Kasumi-1 (cell line): Measurements from ENCODE around the gene HEXIM2.
A peak's percentile ranks its signal among the peaks of the same experiment; 100 is the strongest.

Experiments used
- DNase-seq, 2 experiments: peaks; one replicate each; lab custom pipeline; 2025; lab: John Stamatoyannopoulos, UW

HEXIM2 gene

DNA sequence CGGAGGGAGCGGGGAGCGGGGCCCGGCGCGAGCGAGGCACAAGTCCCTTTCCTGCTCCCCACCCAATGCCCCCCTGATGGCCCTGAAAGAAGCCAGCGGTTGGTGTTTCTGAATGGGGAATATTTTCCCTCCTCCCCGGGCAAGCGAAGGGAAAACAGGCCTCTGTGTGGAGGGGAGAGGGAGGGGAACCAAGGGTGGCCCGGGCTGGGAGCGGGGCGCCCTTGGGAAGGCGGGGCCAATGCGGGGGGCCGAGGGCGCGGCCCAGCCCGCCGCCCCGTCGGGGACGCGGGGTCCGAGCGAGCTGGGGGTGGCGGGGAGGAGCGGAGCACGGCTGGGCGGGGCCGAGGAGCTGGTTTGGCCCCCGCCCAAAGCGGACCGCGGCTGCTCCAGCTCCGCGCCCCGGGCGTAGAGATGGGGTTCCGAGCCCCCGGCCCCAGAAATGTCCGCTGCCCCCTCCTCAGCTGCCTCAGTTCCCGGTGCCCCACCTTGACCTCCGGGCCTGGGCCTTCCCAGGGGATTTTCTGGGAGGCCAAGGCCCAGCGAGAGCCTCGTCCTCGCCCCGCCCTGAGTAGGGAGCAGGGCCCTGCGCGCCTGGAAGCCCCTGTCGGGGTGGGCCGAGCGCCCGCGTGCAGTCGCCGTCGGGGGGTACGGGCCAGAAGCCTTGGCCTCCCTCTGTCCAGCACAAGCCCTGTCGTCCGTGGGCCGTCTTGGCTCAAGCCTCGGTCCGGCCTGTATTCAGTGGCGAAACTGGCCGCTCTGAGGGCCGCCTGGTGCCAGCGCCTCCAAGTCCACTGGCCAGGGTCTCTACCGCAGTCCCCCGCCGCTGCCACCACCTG lies 17.3 kb upstream of the HEXIM2 start:
- DNase-seq, result no peak

DNA sequence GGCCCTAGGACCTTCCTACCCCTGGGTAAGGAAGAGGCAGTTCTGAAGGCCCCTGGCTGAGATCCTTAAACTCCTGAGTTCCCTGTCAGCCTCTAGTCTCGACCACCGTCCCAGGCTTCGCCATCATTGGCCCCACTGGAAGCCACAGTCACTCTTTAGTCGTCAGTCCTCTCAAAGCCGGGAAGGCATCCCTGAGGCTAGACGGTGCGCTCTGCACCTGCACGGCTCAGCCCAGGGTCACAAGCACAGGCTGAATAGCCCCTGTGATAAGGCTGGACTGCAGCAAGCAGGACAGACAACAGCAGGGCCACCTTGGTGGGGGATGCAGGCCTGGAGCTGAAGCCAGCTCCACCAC lies 16.7 kb upstream of the HEXIM2 start:
- no peak for DNase-seq

DNA sequence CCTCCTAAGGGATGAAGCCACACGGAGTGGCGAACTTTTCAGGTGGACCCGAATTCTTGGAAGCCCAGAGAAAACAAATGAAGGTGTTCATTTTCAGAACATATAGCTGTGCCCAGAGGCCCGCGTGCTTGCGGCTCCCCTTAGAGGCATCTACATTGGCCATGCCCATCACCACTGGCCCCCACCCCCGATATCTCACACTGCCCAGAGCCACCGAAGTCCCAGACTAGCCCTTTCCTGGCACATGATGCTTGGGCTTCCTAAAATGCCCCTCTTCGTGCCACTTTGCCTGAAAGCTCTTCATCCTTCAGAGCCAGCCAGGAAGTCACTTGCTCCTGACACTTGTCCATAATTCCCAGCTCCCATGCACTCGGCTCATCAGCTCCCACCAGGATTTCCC lies 15.5 kb upstream of the HEXIM2 start:
- no peak for DNase-seq

GRCh38 chr17:45146592-45146889 lies 15.1 kb upstream of the HEXIM2 start:
- DNase-seq, result no peak

DNA sequence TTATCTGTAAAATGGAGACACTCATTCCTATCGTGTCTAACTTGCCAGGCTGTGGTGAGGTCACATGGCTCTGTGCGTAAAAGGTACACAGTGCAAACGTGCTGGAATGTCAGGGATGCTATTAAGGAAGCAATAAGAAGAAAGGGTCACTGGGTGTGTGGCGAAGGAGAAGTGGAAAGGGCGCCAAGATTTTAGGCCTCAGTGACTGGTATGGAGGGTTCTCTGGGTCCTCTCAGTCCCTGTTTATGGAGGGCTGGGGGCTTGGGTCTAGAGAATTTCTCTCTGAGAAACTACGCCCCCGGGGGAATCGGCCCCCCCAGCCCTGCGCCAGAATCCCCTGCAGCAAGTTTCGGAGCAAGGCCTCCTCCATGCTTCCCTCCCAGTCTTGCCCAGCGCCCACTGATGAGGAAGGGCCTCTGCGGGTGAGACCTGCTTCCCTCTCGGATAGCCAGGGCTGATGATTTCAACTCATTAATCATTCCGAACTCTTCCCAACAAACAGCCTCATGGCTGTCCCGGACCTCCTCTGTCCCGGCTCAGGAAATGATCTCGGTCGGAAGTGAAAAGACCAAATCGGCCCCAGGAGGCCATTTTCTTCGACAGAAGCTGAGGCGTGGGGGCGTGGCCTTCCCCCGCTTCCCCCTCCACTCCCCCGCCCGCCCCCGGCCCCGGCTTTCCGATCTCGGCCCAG lies 14.6 kb upstream of the HEXIM2 start:
- peak; percentile 83 to 93 for DNase-seq

GRCh38 chr17:45147581-45148182 lies 14.0 kb upstream of the HEXIM2 start:
- DNase-seq, result peak; percentile 92 to 96

GRCh38 chr17:45148183-45149036 lies 13.3 kb upstream of the HEXIM2 start, which contains the start of gene HEXIM1:
Gene HEXIM1 (plus strand): TSS chr17:45148475. CDS start chr17:45149191, 716 bp downstream.
- DNase-seq, result peak; percentile 99 to 100

GRCh38 chr17:45149037-45149668 lies 12.5 kb upstream of the HEXIM2 start:
- DNase-seq, result peak; percentile 87

DNA sequence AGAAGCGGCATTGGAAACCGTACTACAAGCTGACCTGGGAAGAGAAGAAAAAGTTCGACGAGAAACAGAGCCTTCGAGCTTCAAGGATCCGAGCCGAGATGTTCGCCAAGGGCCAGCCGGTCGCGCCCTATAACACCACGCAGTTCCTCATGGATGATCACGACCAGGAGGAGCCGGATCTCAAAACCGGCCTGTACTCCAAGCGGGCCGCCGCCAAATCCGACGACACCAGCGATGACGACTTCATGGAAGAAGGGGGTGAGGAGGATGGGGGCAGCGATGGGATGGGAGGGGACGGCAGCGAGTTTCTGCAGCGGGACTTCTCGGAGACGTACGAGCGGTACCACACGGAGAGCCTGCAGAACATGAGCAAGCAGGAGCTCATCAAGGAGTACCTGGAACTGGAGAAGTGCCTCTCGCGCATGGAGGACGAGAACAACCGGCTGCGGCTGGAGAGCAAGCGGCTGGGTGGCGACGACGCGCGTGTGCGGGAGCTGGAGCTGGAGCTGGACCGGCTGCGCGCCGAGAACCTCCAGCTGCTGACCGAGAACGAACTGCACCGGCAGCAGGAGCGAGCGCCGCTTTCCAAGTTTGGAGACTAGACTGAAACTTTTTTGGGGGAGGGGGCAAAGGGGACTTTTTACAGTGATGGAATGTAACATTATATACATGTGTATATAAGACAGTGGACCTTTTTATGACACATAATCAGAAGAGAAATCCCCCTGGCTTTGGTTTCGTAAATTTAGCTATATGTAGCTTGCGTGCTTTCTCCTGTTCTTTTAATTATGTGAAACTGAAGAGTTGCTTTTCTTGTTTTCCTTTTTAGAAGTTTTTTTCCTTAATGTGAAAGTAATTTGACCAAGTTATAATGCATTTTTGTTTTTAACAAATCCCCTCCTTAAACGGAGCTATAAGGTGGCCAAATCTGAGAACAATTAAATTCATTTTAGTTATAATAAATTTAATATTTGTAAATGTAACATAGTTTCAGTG lies 11.7 kb upstream of the HEXIM2 start:
- DNase-seq, result peak; percentile 63 to 67

DNA sequence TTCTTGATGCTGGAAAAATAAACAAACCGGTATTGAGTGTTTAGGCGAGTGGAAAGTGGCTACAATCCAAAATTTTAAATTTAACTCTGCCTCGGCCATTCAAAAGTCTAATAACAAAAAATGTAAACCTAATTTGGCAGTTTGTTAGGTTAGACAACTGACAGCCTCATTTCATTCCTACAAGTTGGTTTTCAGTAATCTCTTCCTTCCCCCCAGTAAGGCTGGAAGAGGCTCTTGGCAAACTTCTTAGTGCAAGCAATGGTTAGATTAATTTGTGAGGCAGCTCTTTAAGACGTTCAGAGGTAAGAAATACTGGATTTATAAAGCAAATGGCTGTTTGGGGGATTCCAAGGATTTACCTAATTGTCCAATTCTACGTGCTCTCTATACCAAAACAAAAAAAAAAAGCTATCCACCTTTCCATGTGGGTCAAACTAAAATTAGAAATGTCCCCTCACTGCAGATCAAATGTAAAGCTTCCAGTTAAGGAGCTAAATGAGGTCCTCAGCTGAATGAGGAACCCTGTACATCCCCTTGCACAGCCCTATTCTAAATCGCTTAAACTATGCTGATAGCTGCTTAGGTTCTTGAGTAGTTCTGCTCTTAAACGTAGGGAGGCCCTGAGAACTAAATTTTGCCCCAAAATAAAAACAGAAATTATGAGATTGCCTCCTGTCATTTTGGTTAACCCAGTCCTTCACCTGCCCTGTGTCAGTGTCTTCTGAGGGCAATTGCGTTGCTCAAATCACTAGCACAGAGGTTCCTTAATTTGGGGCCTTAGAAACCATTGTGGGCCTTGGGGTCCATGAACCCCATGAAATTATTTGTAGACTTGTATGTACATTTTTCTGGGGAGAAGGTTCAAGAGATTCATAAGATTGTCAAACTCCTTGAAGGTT lies 10.5 kb upstream of the HEXIM2 start:
- DNase-seq, result peak; percentile 38 to 66

- DNase-seq, result no peak
These were observed 6.6 kb upstream of the HEXIM2 start for GRCh38 chr17:45155029-45155428.

DNA sequence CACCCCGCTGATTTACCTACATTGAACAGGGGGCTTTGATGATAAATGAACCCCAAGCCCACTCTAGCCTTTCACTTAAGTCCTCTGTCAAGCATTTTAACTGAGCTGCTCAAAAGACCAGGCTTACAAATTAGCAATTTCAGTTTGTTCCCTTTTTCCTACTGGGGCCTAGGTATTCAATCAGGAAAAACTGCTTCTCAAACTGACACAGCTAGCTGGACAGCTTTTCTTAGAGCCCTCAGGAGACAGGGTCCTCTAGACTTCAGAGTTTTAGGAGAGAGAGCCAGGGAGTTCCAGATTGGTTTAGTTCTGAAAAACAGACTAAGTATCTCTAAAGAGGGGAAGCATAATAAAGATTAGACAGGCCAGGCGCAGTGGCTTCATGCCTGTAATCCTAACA lies 6.2 kb upstream of the HEXIM2 start:
- peak; percentile 19 to 26 for DNase-seq

DNA sequence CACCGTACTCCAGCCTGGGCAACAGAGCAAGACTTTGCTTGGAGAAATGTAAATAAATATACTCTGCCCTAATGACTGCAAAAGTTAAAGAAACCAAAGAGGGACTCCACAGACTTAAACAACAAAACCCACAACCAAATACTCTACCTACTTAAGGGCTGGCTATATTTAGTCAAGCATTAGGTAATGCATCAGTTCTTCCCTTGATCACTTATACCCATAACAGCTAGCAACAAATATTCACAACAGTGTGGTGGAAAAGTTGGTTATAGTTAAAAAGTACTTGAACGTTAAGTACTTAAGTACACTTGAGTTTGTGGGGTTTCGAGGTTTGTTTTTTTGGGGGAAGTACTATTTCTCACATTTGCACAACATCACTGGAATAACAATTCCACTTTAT lies 5.4 kb upstream of the HEXIM2 start:
- no peak for DNase-seq

GRCh38 chr17:45160447-45161287 lies 1.0 kb upstream of the HEXIM2 start:
- DNase-seq, result peak; percentile 42 to 57

DNA sequence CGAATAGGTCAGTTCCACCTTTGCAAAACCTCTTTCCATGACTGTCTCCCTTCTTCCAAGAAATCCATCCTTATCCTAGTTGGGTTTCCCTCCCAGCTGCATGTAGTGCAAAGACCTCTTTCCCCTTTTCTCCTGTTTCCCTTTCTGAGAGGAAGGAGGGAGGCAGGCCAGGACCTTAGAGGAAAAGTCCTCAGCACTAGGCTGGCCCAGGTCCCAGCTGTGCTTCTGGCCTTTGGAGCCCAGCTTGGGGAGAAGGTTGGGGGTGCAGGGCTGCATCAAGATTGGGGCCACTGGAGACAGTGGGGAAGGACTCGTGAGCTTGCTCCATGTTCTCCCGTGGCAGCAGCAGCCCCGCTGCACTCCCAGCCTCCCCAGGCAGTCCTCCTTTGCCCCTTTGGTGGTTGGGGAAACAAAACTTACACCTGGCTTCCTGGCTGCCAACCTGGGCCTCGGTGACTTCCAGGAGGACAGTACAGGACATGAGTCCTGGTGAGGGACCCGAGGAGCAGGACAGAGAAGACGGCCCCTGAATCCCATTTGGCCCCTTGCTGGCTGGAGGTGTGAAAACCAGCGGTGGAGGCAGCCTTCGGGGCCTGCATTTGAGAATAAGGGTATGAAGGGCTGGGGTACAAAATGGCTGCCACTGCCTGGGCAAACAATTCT lies 481 bp downstream of the HEXIM2 start:
- no peak for DNase-seq

DNA sequence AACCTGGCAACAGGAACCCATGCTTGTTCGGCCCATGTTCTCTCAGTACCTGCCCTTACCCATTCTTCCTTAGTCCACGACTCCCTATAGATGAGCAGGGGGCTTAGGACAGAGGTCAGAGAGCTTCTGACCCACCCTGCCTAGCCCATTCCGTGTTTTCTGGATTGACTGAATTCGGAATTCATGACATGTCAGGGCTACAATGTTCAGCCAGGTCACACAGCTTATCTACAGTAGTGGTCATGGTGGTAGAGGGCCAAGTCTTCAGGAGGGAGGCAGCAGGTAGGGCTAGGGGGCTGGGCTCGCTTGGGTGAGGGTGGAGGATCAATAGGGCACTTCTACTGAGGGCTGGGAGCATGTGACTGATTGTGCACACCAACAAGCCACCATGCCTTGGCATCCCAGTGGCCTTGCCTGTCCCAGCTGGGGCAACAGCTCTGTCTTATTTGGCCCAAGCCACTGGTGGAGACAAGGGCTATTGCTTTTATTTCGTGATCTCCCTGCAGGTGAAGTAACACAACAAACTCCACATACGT lies 3.1 kb downstream of the HEXIM2 start:
- DNase-seq, result no peak

- no peak for DNase-seq
These were observed 7.5 kb downstream of the HEXIM2 start for GRCh38 chr17:45168991-45169752.
